Common myeloid progenitor, CD34-positive (primary cell): ENCODE measurements around the gene WNT10A.

Experiments
- CTCF ChIA-PET: fragments of 350-600 bp; sonication (Branson Sonifier 250); formaldehyde crosslinking; loops from one replicate; lab custom pipeline; 2021; ENCODE audit warnings: antibody characterized with exemption; lab: Charles Lee
- POLR2A ChIA-PET: fragments of 350-600 bp; sonication (Branson Sonifier 250); formaldehyde crosslinking; loops from one replicate; lab custom pipeline; 2021; ENCODE audit warnings: antibody characterized with exemption; lab: Charles Lee
- DNase-seq, 3 donors: peaks; one replicate each; pipeline versions ENCODE4 v3.0.0 to v3.0.0-alpha.2; 2013
- H3K27ac ChIP-seq, 2 experiments: 1 replicate in 1 of 2; 2 replicates in 1 of 2; pipeline ENCODE4 v1.7.0; 2013; ENCODE audit warnings: inconsistent platforms in 2 of 2, low read length in 2 of 2, mild to moderate bottlenecking in 2 of 2, low read depth in 1 of 2, moderate library complexity in 1 of 2; ENCODE audit not compliant: severe bottlenecking in 2 of 2, insufficient read depth in 1 of 2, poor library complexity in 1 of 2
- H3K27me3 ChIP-seq, 5 experiments: replicated peaks in 2 of 5; 1 replicate in 3 of 5; 2 replicates in 2 of 5; pipeline versions ENCODE4 v1.6.1 to v1.7.0; 2013; ENCODE audit warnings: low read length in 4 of 5, mild to moderate bottlenecking in 2 of 5, moderate library complexity in 2 of 5, inconsistent platforms in 1 of 5; ENCODE audit not compliant: insufficient read depth in 5 of 5, control insufficient read depth in 4 of 5
- H3K36me3 ChIP-seq, 4 experiments: 1 replicate in 2 of 4; 2 replicates in 2 of 4; pipeline versions ENCODE4 v1.6.1 to v1.7.0; 2013; ENCODE audit warnings: low read length in 3 of 4, control low read depth in 1 of 4, mild to moderate bottlenecking in 1 of 4; ENCODE audit not compliant: control insufficient read depth in 4 of 4, insufficient read depth in 4 of 4
- H3K4me1 ChIP-seq, 4 experiments: 1 replicate in 3 of 4; 2 replicates in 1 of 4; pipeline versions ENCODE4 v1.6.1 to v1.7.1; 2013; ENCODE audit warnings: low read length in 3 of 4, mild to moderate bottlenecking in 3 of 4, control low read depth in 1 of 4, inconsistent platforms in 1 of 4, moderate library complexity in 1 of 4; ENCODE audit not compliant: control insufficient read depth in 4 of 4, insufficient read depth in 4 of 4; ENCODE audit errors: control extremely low read depth in 1 of 4
- H3K4me3 ChIP-seq, 7 experiments: 1 replicate in 4 of 7; 2 replicates in 3 of 7; pipeline versions ENCODE4 v1.5.1 to v1.7.0; 2013; ENCODE audit warnings: mild to moderate bottlenecking in 7 of 7, low read length in 6 of 7, moderate library complexity in 6 of 7, inconsistent platforms in 2 of 7, low read depth in 2 of 7, control low read depth in 1 of 7; ENCODE audit not compliant: insufficient read depth in 4 of 7, control insufficient read depth in 1 of 7; ENCODE audit errors: extremely low read depth in 1 of 7
- H3K9me3 ChIP-seq, 5 experiments: 1 replicate in 4 of 5; 2 replicates in 1 of 5; pipeline versions ENCODE4 v1.6.1 to v1.7.1; 2013; ENCODE audit warnings: low read length in 4 of 5, mild to moderate bottlenecking in 2 of 5, inconsistent platforms in 1 of 5, low read depth in 1 of 5, moderate library complexity in 1 of 5; ENCODE audit not compliant: control insufficient read depth in 4 of 5, insufficient read depth in 2 of 5; ENCODE audit errors: control extremely low read depth in 1 of 5
- WGBS: methylation state at CpG from one replicate; pipeline ENCODE4 v1.1.5; 2013; ENCODE audit not compliant: insufficient coverage; 5-methylcytosine and 5-hydroxymethylcytosine counted together

The WNT10A gene

GRCh38 chr2:218876562-218877219 lies 4.0 kb upstream of the WNT10A start:
- ChIA-PET POLR2A (interaction anchor here (0.6 to 2.9 kb wide), 3 partner anchors 16 to 25 kb away, joined by 3 to 19 read pairs (median 7); no protein-coding TSS in a partner anchor), CTCF (interaction anchor here (0.8 to 22.6 kb wide), 15 partner anchors 8 to 350 kb away, joined by 3 to 923 read pairs (median 5); partner anchors contain the start of genes FEV and WNT6)
- H3K27me3 ChIP-seq, result peaks cover 13 to 99% (median 61%) of the 10 kb centered on the region in 5 experiments
- peaks cover 0 to 42% (median 24%) of the 10 kb centered on the region in 4 experiments for H3K4me1 ChIP-seq
- peak; percentile 68 to 84 (median 74) for DNase-seq
- H3K36me3 ChIP-seq, result no peaks in the 10 kb centered on the region
- WGBS, result 0% methylated on average over 2 of the region's 3 CpGs
- H3K27ac ChIP-seq, result no peak overlapping the region
- H3K4me3 ChIP-seq, result no peak overlapping the region
- H3K9me3 ChIP-seq, result no peaks in the 10 kb centered on the region

- 90% methylated on average over 4 of the region's 6 CpGs for WGBS
- ChIA-PET POLR2A (interaction anchor here (1.8 to 2.9 kb wide), 2 partner anchors 16 to 20 kb away, joined by 7 to 19 read pairs; no protein-coding TSS in a partner anchor), CTCF (interaction anchor here (0.8 to 22.6 kb wide), 8 partner anchors 13 to 350 kb away, joined by 3 to 923 read pairs (median 9); partner anchors contain the start of genes FEV and WNT6)
- Histone ChIP-seq H3K9me3 (no peaks in the 10 kb centered on the region), H3K36me3 (no peaks in the 10 kb centered on the region), H3K4me1 (peaks cover 0 to 36% (median 21%) of the 10 kb centered on the region in 4 experiments), H3K27me3 (peaks cover 17 to 99% (median 58%) of the 10 kb centered on the region in 5 experiments), H3K4me3 (no peak overlapping the region), H3K27ac (no peak overlapping the region)
- no peak for DNase-seq
These were observed 3.3 kb upstream of the WNT10A start for GRCh38 chr2:218877331-218877730.

GRCh38 chr2:218877891-218878290 lies 2.8 kb upstream of the WNT10A start:
- Histone ChIP-seq H3K36me3 (no peaks in the 10 kb centered on the region), H3K9me3 (no peaks in the 10 kb centered on the region), H3K4me3 (no peak overlapping the region), H3K27me3 (peaks cover 17 to 99% (median 61%) of the 10 kb centered on the region in 5 experiments), H3K4me1 (peaks cover 0 to 33% (median 22%) of the 10 kb centered on the region in 4 experiments), H3K27ac (no peak overlapping the region)
- no peak for DNase-seq
- no CpG with 5 or more reads among the region's 5 CpGs for WGBS
- POLR2A ChIA-PET, result interaction anchor here (1.8 to 2.9 kb wide), 2 partner anchors 15 to 19 kb away, joined by 7 to 19 read pairs; no protein-coding TSS in a partner anchor
- CTCF ChIA-PET, result interaction anchor here (1.6 to 22.6 kb wide), 5 partner anchors 8 to 104 kb away, joined by 4 to 923 read pairs (median 27); partner anchors contain the start of genes FEV and WNT6

GRCh38 chr2:218878486-218878885 lies 2.2 kb upstream of the WNT10A start:
- ChIA-PET POLR2A (no interaction called here), CTCF (interaction anchor here (1.6 to 22.6 kb wide), 5 partner anchors 8 to 104 kb away, joined by 4 to 923 read pairs (median 27); partner anchors contain the start of genes FEV and WNT6)
- DNase-seq, result no peak
- Histone ChIP-seq H3K27me3 (peaks cover 17 to 97% (median 61%) of the 10 kb centered on the region in 5 experiments), H3K36me3 (no peaks in the 10 kb centered on the region), H3K4me1 (peaks cover 0 to 31% (median 19%) of the 10 kb centered on the region in 4 experiments), H3K4me3 (no peak overlapping the region), H3K27ac (no peak overlapping the region), H3K9me3 (no peaks in the 10 kb centered on the region)
- 65% methylated on average over 5 of the region's 6 CpGs for WGBS

- 16% methylated on average over 9 of the region's 16 CpGs for WGBS
- H3K27me3 ChIP-seq, result peaks cover 15 to 95% (median 62%) of the 10 kb centered on the region in 5 experiments
- POLR2A ChIA-PET, result interaction anchor here (0.9 kb wide), 1 partner anchor 19 kb away, joined by 4 read pairs; no protein-coding TSS in a partner anchor
These were observed 1.5 kb upstream of the WNT10A start for GRCh38 chr2:218878926-218879761.

GRCh38 chr2:218879776-218880101 lies 913 bp upstream of the WNT10A start:
- POLR2A ChIA-PET, result interaction anchor here (0.9 kb wide), 1 partner anchor 18 kb away, joined by 4 read pairs; no protein-coding TSS in a partner anchor
- H3K27me3 ChIP-seq, result peaks cover 9 to 95% (median 60%) of the 10 kb centered on the region in 5 experiments
- no peak overlapping the region for H3K27ac ChIP-seq
- 3% methylated on average over 4 of the region's 11 CpGs for WGBS
- no peaks in the 10 kb centered on the region for H3K36me3 ChIP-seq
- peak overlapping the region in 3 of 7 experiments; percentile 26 to 66 (median 28) for H3K4me3 ChIP-seq
- CTCF ChIA-PET, result interaction anchor here (12.7 to 22.6 kb wide), 2 partner anchors 18 to 25 kb away, joined by 233 to 923 read pairs; partner anchors contain the start of gene WNT6
- peaks cover 0 to 33% (median 17%) of the 10 kb centered on the region in 4 experiments for H3K4me1 ChIP-seq
- no peak for DNase-seq
- H3K9me3 ChIP-seq, result no peaks in the 10 kb centered on the region

More at GRCh38 chr2:218878926-218879761, 1.5 kb upstream of the WNT10A start:
- CTCF ChIA-PET, result interaction anchor here (1.6 to 22.6 kb wide), 5 partner anchors 9 to 103 kb away, joined by 4 to 923 read pairs (median 27); partner anchors contain the start of genes FEV and WNT6
- peak overlapping the region in 1 of 7 experiments; percentile 66 for H3K4me3 ChIP-seq
- no peak for DNase-seq
- no peak overlapping the region for H3K27ac ChIP-seq
- H3K4me1 ChIP-seq, result peaks cover 0 to 33% (median 17%) of the 10 kb centered on the region in 4 experiments
- H3K36me3 ChIP-seq, result no peaks in the 10 kb centered on the region
- no peaks in the 10 kb centered on the region for H3K9me3 ChIP-seq
